Measurements from ENCODE around the gene USF3.

GRCh38 chr3:113712129-113712528 is 15.7 kb upstream of the USF3 start:
- TF ChIP-seq CTCF (conservative IDR thresholded peaks at IDR 0.05; ENCODE audit: low read depth, low read length) = no peak
- TF ChIP-seq SMC3 (IDR thresholded peaks at IDR 0.05; ENCODE audit: low read depth, low read length) = no peak
- TF ChIP-seq ELK1 (IDR thresholded peaks at IDR 0.05; ENCODE audit: borderline replicate concordance, low read depth, low read length) = no peak
- no peak for TF ChIP-seq MXI1 (IDR thresholded peaks at IDR 0.05; ENCODE audit: borderline replicate concordance, low read depth, low read length)
- TF ChIP-seq MAZ (IDR thresholded peaks at IDR 0.05; ENCODE audit: borderline replicate concordance, low read depth, low read length) = no peak
- TF ChIP-seq POLR2A (IDR thresholded peaks at IDR 0.05; ENCODE audit: low read depth, low read length) = no peak
- no peak for TF ChIP-seq RAD21 (IDR thresholded peaks at IDR 0.05; ENCODE audit: low read length)
- no peak for TF ChIP-seq RFX5 (IDR thresholded peaks at IDR 0.05; ENCODE audit: low read depth, low read length)
- no peak for TF ChIP-seq BHLHE40 (IDR thresholded peaks at IDR 0.05; ENCODE audit: low read depth, low read length)
